ENCODE data around the gene UGT1A9. TPM values are rescaled to one million over a fixed set of nuclear protein-coding genes. Genes with fewer than 3 reads are reported as not detected.
"Not testable (repeated sequence)": the region's sequence is repeated elsewhere in the genome, so short reads cannot be mapped to it uniquely, and the experiment has no call there.

The UGT1A9 gene
- total RNA-seq, 1 donor: not detected

- no peak for DNase-seq (ENCODE audit: low read depth)
These were observed 20.7 kb upstream of the UGT1A9 start for GRCh38 chr2:233650981-233651380.

DNA sequence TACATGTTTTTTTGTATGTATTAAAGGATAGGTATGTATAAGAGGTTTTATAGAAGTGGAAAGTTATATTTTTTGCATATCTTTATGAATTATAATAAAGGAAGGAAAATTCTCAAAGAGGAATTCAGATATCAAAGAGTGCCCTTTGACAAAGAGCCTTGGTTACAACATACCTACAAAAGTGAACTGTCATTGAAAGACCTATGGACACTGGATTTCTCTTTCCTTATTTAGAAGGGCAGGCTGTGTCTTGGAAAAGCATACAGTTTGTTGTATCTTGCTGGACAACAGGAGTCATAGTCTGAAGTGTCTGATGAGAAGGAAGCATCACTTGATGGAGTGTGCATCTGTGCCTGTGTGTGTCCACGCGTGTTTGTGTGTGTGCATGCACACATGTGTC is 20.3 kb upstream of the UGT1A9 start:
- H3K4me3 ChIP-seq (ENCODE audit: low read depth, low read length): no peak overlapping the region
- TF ChIP-seq, protein P1, sequence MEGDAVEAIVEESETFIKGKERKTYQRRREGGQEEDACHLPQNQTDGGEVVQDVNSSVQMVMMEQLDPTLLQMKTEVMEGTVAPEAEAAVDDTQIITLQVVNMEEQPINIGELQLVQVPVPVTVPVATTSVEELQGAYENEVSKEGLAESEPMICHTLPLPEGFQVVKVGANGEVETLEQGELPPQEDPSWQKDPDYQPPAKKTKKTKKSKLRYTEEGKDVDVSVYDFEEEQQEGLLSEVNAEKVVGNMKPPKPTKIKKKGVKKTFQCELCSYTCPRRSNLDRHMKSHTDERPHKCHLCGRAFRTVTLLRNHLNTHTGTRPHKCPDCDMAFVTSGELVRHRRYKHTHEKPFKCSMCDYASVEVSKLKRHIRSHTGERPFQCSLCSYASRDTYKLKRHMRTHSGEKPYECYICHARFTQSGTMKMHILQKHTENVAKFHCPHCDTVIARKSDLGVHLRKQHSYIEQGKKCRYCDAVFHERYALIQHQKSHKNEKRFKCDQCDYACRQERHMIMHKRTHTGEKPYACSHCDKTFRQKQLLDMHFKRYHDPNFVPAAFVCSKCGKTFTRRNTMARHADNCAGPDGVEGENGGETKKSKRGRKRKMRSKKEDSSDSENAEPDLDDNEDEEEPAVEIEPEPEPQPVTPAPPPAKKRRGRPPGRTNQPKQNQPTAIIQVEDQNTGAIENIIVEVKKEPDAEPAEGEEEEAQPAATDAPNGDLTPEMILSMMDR (IDR thresholded peaks at IDR 0.05; ENCODE audit: insufficient read depth, low read depth, low read length): no peak
- no peak for DNase-seq (ENCODE audit: low read depth)

More at GRCh38 chr2:233650981-233651380, 20.7 kb upstream of the UGT1A9 start:
- H3K4me3 ChIP-seq (ENCODE audit: low read depth, low read length): no peak overlapping the region
- TF ChIP-seq, protein P1 (IDR thresholded peaks at IDR 0.05; ENCODE audit: insufficient read depth, low read depth, low read length): no peak

- DNase-seq (ENCODE audit: low read depth): no peak
- no peak overlapping the region for H3K4me3 ChIP-seq (ENCODE audit: low read depth, low read length)
- TF ChIP-seq, protein P1 (IDR thresholded peaks at IDR 0.05; ENCODE audit: insufficient read depth, low read depth, low read length): no peak
These were observed 17.2 kb upstream of the UGT1A9 start for GRCh38 chr2:233654501-233654900.

DNA sequence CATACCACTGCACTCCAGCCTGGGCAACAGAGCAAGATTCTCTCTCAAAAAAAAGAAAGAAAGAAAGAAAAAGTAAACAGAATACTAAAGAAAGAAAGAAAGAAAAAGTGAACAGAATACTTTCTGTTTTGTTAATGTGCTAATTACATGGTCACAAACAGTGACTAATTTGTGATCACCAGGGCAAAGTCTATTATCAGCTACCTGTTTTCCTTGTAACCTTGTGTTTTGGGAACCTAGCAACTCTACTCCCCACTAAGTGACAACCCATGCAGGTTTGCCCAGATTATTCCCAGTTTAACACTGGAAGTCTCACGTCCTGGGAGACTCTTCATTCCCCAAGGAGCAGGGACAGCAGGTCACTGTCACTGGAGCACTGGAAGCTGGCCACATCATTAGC is 16.7 kb upstream of the UGT1A9 start:
- no peak for DNase-seq (ENCODE audit: low read depth)
- no peak overlapping the region for H3K4me3 ChIP-seq (ENCODE audit: low read depth, low read length)
- TF ChIP-seq, protein P1 (IDR thresholded peaks at IDR 0.05; ENCODE audit: insufficient read depth, low read depth, low read length): no peak

DNA sequence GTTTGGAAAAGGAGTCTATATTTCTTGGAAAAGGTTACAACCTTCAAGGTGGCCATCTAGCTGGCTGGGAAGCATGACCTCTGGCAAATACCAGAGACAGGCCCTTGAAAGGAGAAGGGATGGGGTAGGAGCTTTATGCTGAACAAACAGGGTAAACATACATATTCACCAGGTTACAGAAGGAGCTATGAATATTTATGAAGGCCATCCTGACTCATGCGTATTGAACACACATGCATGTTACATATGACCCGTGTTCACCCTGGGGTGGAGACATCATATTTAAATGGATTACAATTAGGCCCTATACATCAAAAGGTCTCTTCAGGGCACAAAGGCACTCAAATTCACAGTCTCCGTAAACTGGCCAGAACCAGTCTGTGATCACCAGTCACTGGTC is 15.8 kb upstream of the UGT1A9 start:
- H3K4me3 ChIP-seq (ENCODE audit: low read depth, low read length); DNase-seq (ENCODE audit: low read depth): not testable (repeated sequence)

DNA sequence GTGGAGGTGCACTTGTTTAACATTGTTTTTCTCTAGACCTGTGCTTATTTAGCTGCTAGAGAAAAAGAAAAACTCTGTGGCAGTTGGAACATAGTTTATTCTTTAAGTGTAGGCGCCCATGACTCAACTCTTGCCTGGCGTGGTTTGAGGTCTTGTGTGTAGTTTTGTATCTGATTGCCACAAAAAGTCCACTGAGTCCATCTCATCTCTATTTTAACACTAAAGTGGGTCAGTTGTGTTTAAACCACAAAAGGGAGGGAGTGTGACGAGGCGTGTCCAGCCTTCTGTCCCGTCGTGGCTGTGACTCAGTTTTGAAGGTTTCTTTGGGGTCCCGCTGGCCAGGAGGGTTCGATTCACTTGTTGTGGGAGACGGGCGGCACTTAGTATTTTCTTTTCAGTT is 15.3 kb upstream of the UGT1A9 start:
- TF ChIP-seq, protein P1 (IDR thresholded peaks at IDR 0.05; ENCODE audit: insufficient read depth, low read depth, low read length): no peak
- no peak overlapping the region for H3K4me3 ChIP-seq (ENCODE audit: low read depth, low read length)
- no peak for DNase-seq (ENCODE audit: low read depth)

- no peak overlapping the region for H3K4me3 ChIP-seq (ENCODE audit: low read depth, low read length)
- TF ChIP-seq, protein P1 (IDR thresholded peaks at IDR 0.05; ENCODE audit: insufficient read depth, low read depth, low read length): no peak
- DNase-seq (ENCODE audit: low read depth): no peak
These were observed 13.1 kb upstream of the UGT1A9 start for GRCh38 chr2:233658610-233659009.
